ENCODE results near the gene ZNF12. TPM values are rescaled to one million over a fixed set of nuclear protein-coding genes. Genes with fewer than 3 reads are reported as not detected.

ZNF12 gene
- total and polyA plus RNA-seq, 10 donors = 9.7 to 43.2 (median 29.8) TPM

- H3K4me1 ChIP-seq = peaks cover 0 to 2% (median 0%) of the 10 kb centered on the region in 6 donors
- no peak overlapping the region for H3K27ac ChIP-seq
- TF ChIP-seq POLR2A (IDR thresholded peaks at IDR 0.05) (no peak), CTCF (IDR thresholded peaks at IDR 0.05 in 8 of 11, conservative IDR thresholded peaks at IDR 0.05 in 3 of 11) (no peak), POLR2AphosphoS5 (IDR thresholded peaks at IDR 0.05) (no peak)
- WGBS, 5 donors = 30 to 39% (median 35%) methylated on average over 11 of the region's 11 CpGs
- peaks cover 0 to 5% (median 0%) of the 10 kb centered on the region in 8 donors for H3K9me3 ChIP-seq
- no peak overlapping the region for H3K4me3 ChIP-seq
- intact Hi-C loops (cut with DNase I; ENCODE audit: low total_unique reads) = no loop called here
- peaks cover 0 to 31% (median 20%) of the 10 kb centered on the region in 6 donors for H3K36me3 ChIP-seq
- H3K27me3 ChIP-seq (replicated peaks in 1 of 7) = peaks cover 0 to 8% (median 1%) of the 10 kb centered on the region in 7 donors
- DNase-seq = no peak
These were observed 48.0 kb downstream of the ZNF12 start for GRCh38 chr7:6658618-6659345.

GRCh38 chr7:6656413-6656812 lies 50.3 kb downstream of the ZNF12 start:
- H3K27me3 ChIP-seq (replicated peaks in 1 of 7) = no peaks in the 10 kb centered on the region
- H3K4me1 ChIP-seq = no peaks in the 10 kb centered on the region
- TF ChIP-seq POLR2AphosphoS5 (IDR thresholded peaks at IDR 0.05) = no peak
- no peak for TF ChIP-seq POLR2A (IDR thresholded peaks at IDR 0.05)
- no peak for TF ChIP-seq CTCF (IDR thresholded peaks at IDR 0.05 in 8 of 11, conservative IDR thresholded peaks at IDR 0.05 in 3 of 11)
- 96 to 99% (median 97%) methylated on average over 9 of the region's 9 CpGs for WGBS, 5 donors
- H3K36me3 ChIP-seq = peaks cover 4 to 55% (median 43%) of the 10 kb centered on the region in 6 donors
- no peak overlapping the region for H3K4me3 ChIP-seq
- peaks cover 0 to 23% (median 14%) of the 10 kb centered on the region in 8 donors for H3K9me3 ChIP-seq
- intact Hi-C loops (cut with DNase I; ENCODE audit: low total_unique reads) = no loop called here
- H3K27ac ChIP-seq = no peak overlapping the region
- DNase-seq = no peak

- Histone ChIP-seq H3K9me3 (peaks cover 0 to 29% (median 20%) of the 10 kb centered on the region in 8 donors), H3K36me3 (peaks cover 4 to 61% (median 50%) of the 10 kb centered on the region in 6 donors), H3K4me1 (no peaks in the 10 kb centered on the region), H3K4me3 (no peak overlapping the region), H3K27me3 (replicated peaks in 1 of 7) (no peaks in the 10 kb centered on the region), H3K27ac (no peak overlapping the region)
- WGBS, 5 donors = 91 to 97% (median 96%) methylated on average over 16 to 17 of the region's 17 CpGs
- DNase-seq = no peak
- intact Hi-C loops (cut with DNase I; ENCODE audit: low total_unique reads) = no loop called here
- TF ChIP-seq POLR2AphosphoS5 (IDR thresholded peaks at IDR 0.05) = no peak
- TF ChIP-seq CTCF (IDR thresholded peaks at IDR 0.05 in 8 of 11, conservative IDR thresholded peaks at IDR 0.05 in 3 of 11) = no peak
- no peak for TF ChIP-seq POLR2A (IDR thresholded peaks at IDR 0.05)
These were observed 50.9 kb downstream of the ZNF12 start for GRCh38 chr7:6655636-6656385.

Data from spleen (tissue), 11 donors.